DMS79 treated with DMSO at 0.1 percent for 48 hours (cell line): ENCODE data around the gene PHYKPL.
"Not testable (repeated sequence)": the region's sequence is repeated elsewhere in the genome, so short reads cannot be mapped to it uniquely, and the experiment has no call there.

ENCODE experiments used
- DNase-seq: peaks from one replicate; lab custom pipeline; 2025; lab: John Stamatoyannopoulos, UW

The PHYKPL gene

DNA sequence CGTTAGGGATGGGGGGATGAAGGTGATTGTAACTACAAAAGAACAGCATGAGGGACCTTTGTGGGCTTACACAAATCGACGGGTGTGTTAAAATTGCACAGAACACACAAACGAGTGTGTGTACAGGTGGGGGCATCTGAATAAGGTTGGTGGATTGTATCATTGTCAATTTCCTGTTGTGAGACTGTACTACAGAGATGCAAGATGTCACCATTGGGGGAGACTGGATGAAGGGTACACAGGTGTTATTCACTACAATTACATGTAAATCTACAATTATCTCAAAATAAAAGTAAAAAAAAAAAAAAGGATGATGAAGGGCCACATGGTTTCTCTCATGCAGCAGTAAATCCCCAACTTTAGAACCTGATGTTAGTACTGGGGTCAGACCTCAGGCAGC is 31.4 kb upstream of the PHYKPL start:
- DNase-seq: no peak

DNA sequence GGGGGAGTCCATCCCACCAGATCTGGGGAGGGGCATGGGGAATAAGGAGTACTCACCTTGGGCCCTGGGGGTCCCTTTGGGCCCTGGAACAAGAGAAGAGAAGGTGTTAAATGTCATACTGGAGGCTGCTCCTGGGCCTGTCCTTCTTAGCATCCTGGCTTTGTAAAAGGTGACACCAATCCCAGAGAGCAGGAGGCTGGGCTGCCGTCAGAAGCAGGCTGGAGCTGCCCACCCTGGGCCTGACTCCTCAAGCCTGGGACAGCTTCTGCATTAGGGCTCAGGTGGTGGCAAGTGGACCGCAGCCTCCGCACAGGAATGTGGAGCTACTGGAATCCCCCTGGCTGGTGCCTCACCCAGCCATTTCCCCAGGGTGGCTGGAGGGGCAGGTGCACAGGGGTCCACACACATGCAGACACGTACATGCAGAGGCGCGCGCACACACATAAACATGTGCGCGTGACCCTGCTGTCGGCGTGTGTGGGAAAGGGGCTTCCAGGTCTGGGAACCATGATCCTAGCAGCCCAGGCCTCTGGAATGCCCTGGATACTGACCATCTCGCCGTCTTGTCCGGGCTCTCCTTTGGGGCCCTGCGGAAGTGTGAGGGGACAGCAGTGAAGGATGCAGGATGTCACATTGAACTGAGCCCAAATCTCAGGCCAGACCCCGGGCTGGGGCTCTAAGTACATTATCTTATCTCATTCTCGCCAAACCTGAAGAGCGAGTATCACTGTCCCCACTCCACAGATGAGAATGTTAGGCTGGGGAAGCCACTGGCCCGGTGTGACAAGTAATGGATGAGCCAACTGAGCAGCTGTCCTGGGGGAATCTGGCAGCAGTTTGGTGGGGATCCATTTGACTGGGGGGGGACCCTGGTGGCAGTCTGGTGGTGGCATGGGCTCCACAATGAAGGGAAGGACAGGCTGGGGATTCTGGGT is 29.3 kb upstream of the PHYKPL start:
- DNase-seq: no peak

- DNase-seq: no peak
Observed at GRCh38 chr5:178259623-178260536, 27.3 kb upstream of the PHYKPL start.

DNA sequence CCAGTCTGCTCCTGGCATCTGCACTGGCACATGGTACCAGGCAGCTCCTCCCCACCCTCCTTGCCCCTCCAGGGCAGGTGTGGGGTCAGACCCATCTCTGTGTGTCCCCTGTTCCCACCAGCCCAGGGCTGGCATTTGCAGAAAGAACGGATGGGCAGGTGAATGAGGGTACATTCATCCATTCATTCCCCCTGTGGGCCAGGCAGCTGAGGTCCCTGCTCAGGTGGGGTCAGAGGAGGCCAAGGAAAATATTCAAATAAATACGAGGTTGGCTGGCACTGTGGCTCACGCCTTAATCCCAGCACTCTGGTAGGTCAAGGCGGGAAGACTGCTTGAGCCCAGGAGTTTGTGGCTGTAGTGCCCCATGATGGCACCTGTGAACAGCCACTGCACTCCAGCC is 25.0 kb upstream of the PHYKPL start:
- no peak for DNase-seq

- no peak for DNase-seq
Observed at GRCh38 chr5:178256746-178257145, 24.1 kb upstream of the PHYKPL start.

DNA sequence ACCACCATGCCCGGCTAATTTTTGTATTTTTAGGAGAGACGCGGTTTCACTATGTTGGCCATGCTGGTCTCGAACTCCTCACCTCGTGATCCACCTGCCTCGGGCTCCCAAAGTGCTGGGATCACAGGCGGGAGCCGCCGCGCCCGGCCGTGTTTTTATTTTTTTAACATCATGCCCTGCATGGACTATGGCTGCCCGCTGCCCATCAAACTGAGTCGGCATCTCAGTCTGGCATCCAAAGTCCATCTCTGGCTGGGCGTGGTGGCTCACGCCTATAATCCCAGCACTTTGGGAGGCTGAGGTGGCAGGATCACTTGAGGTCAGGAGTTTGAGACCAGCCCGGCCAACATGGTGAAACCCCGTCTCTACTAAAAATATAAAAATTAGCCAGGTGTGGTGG is 21.0 kb upstream of the PHYKPL start:
- not testable (repeated sequence) for DNase-seq

DNA sequence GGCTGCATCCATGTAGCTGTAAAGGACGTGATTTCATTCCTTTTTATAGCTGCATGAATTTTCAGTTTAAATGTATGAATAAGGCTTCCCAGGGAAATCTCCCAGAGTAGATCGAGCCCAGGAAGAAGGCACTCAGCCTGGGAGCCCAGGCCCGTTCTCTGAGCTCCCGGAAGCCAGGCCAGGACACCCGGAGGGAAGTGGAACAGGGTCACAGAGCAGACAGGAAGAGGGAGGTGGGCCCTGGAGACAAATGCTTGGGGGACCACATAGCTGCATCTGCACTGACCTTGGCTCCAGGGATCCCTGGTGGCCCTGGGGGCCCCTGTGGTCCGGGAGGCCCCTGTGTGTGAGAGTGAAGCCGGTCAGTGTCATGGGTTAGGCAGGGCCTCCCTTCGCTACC is 19.7 kb upstream of the PHYKPL start:
- DNase-seq: no peak

DNA sequence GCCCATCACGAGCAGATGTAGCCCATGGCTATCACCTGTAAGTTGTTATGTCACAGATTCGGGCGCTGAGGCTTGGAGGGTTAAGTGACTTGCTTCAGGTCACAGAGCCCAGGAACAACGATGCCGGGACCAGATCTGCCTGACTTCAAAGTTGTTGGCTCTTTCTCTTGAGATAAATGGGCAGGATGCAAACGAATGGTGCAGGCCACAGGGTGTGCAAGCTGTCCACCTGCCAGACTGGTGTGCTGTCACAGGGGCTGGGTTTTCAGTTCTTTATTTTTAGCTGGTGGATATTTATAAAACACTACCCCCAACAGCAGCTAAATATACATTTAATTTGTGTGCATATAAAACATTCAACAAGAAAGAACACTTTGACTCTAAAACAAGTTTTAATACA is 17.7 kb upstream of the PHYKPL start:
- DNase-seq: no peak

- peak; percentile 29 for DNase-seq
Observed at GRCh38 chr5:178249191-178249989, 16.8 kb upstream of the PHYKPL start.

- no peak for DNase-seq
Observed at GRCh38 chr5:178248750-178249149, 16.1 kb upstream of the PHYKPL start.

GRCh38 chr5:178247481-178248456 is 15.2 kb upstream of the PHYKPL start:
- DNase-seq: no peak

GRCh38 chr5:178246624-178247279 is 14.2 kb upstream of the PHYKPL start:
- DNase-seq: no peak

- no peak for DNase-seq
Observed at GRCh38 chr5:178245389-178245788, 12.8 kb upstream of the PHYKPL start.

DNA sequence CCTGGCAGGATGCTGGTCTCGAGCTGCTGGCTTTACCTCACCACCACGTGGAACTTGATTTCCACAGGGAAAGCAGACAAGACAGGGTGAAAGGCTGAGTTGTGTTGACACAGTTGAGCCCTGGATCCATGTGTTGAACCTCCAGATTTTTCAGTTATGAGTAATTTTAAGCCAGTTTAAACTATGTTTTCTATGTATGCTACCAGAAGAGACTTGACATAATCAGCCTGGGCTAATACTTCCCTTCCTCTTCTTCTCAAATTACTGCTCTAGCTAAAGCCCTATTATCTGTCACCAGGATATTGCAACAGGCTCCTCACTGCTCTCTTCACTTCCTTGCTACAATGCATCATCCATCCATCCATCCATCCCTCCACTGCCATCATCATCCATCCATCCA is 12.0 kb upstream of the PHYKPL start:
- DNase-seq: no peak

DNA sequence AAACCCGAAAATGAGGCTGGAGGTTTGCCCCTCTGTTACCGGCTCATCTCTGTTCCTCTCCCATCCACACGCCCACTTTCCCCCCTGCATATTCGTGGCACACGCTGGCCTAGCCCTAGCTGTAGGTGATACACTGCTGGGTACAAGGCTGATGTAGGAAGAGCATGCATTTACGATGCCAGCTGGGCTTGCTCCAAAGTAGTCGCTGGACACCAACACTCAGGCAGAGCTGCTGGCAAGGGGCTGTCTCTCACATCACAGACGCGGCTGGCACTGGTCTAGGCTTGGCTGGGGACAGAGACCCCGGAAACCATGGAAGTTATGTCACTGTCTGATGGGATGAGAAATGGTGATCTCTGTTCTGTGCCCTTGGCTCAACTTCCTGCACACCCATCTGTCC is 9.8 kb upstream of the PHYKPL start:
- no peak for DNase-seq

- no peak for DNase-seq
Observed at GRCh38 chr5:178241688-178242231, 9.2 kb upstream of the PHYKPL start.

- no peak for DNase-seq
Observed at GRCh38 chr5:178241231-178241663, 8.6 kb upstream of the PHYKPL start.

- no peak for DNase-seq
Observed at GRCh38 chr5:178240766-178241165, 8.2 kb upstream of the PHYKPL start.

DNA sequence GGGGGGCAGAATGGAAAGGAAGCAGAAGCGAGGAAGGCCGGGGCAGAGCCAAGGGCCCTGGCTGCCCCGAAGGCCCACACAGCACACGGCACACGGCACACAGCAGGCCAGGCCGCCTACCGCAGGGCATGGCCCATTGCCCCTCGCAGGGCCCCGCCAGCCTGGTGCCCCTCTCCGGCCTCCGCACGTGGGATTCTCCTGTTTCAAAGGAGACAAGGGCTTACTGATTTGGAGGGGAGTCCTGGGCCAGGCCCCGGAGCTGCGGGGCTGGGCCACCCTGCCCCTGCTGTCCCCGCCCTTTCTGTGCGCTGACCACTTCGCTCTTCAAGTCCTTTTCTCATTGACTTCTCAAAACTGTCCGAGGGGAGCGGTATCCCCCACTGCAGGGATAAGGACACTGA is 7.7 kb upstream of the PHYKPL start:
- no peak for DNase-seq
